GM12878 (cell line): ENCODE measurements around the gene IER5L. TPM values are rescaled to one million over a fixed set of nuclear protein-coding genes. Genes with fewer than 3 reads are reported as not detected.

ENCODE experiments used
- ATAC-seq: fragments of 200-7000 bp; cut with Tn5 transposase; 3 replicates; pipeline ENCODE4 v1.9.1; 2020; ENCODE audit warnings: mild to moderate bottlenecking, moderate library complexity
- BruUV-seq: library from RNA; stranded (reverse); fragments of 400-500 nt; replicated peaks from 2 replicates; lab custom pipeline; 2021; lab: Mats Ljungman, UMichigan
- CTCF ChIA-PET: fragments of 300-600 bp; sonication (Branson Sonifier 250); formaldehyde crosslinking; extraction: SDS; loops from one replicate; lab custom pipeline; 2021; ENCODE audit warnings: inconsistent platforms; lab: Yijun Ruan, JAX
- POLR2A ChIA-PET: fragments of 350-600 bp; formaldehyde crosslinking; extraction: SDS; loops from one replicate; lab custom pipeline; 2021; ENCODE audit warnings: inconsistent platforms; lab: Charles Lee
- RAD21 ChIA-PET: fragments of 300-600 bp; sonication (Branson Sonifier 250); formaldehyde crosslinking; loops from one replicate; lab custom pipeline; 2023; ENCODE audit warnings: antibody characterized with exemption; ENCODE audit not compliant: unreplicated experiment; lab: Charles Lee
- SMC1A ChIA-PET: fragments of 300-600 bp; sonication (Branson Sonifier 250); formaldehyde crosslinking; loops from one replicate; lab custom pipeline; 2023; ENCODE audit not compliant: unreplicated experiment, uncharacterized antibody; lab: Charles Lee
- DNase-seq: peaks from one replicate; pipeline ENCODE4 v3.0.0-alpha.2; 2011; ENCODE audit warnings: low read depth, low spot score
- FAIRE-seq: peaks from 3 replicates; lab custom pipeline; 2011; peaks lifted over from hg19 to GRCh38; lab: Jason Lieb, UNC
- H2AFZ ChIP-seq: 2 replicates; pipeline ENCODE4 v1.6.0; 2011; ENCODE audit warnings: low read depth, low read length, control low read depth; ENCODE audit not compliant: control insufficient read depth
- H3K27ac ChIP-seq: 2 replicates; pipeline ENCODE4 v1.5.1; 2011; ENCODE audit warnings: control low read depth; ENCODE audit not compliant: control insufficient read depth, insufficient read depth
- H3K27me3 ChIP-seq, 2 experiments: replicated peaks in 1 of 2; 2 replicates each; pipeline versions ENCODE4 v1.6.0 to v1.6.1; 2011; ENCODE audit warnings: low read length in 1 of 2; ENCODE audit not compliant: control insufficient read depth in 2 of 2, insufficient read depth in 2 of 2
- H3K36me3 ChIP-seq, 2 experiments: 2 replicates each; pipeline ENCODE4 v1.5.1; 2011; ENCODE audit warnings: low read length in 1 of 2; ENCODE audit not compliant: control insufficient read depth in 2 of 2, insufficient read depth in 2 of 2
- H3K4me1 ChIP-seq: 2 replicates; pipeline ENCODE4 v1.6.1; 2011; ENCODE audit warnings: mild to moderate bottlenecking, low read length, moderate library complexity, mixed read lengths; ENCODE audit not compliant: control insufficient read depth, insufficient read depth
- H3K4me2 ChIP-seq: 2 replicates; pipeline ENCODE4 v1.6.0; 2011; ENCODE audit warnings: control low read depth; ENCODE audit not compliant: control insufficient read depth, insufficient read depth
- H3K4me3 ChIP-seq: fragments of 200-600 bp; sonication (generic); 2 replicates; pipeline ENCODE4 v1.5.1; 2016
- H3K79me2 ChIP-seq: 2 replicates; pipeline ENCODE4 v1.6.0; 2011; ENCODE audit warnings: low read length; ENCODE audit not compliant: control insufficient read depth, insufficient read depth
- H3K9ac ChIP-seq: 2 replicates; pipeline ENCODE4 v1.8.0; 2011; ENCODE audit warnings: low read length, control low read depth, mixed read lengths; ENCODE audit not compliant: control insufficient read depth, insufficient read depth
- H3K9me3 ChIP-seq: replicated peaks from 3 replicates; pipeline ENCODE4 v1.5.1; 2011; ENCODE audit warnings: mild to moderate bottlenecking, low read length; ENCODE audit not compliant: control insufficient read depth, insufficient read depth
- H4K20me1 ChIP-seq: 2 replicates; pipeline ENCODE4 v1.6.0; 2011; ENCODE audit not compliant: control insufficient read depth, insufficient read depth
- GATAD2B ChIP-seq: fragments of 450-650 bp; conservative IDR thresholded peaks from 2 replicates; pipeline ENCODE4 v1.6.1; 2017; ENCODE audit warnings: low read depth, mild to moderate bottlenecking, moderate library complexity
- JUNB ChIP-seq: IDR thresholded peaks from 2 replicates; pipeline ENCODE4 v1.6.1; 2016; ENCODE audit warnings: antibody characterized with exemption, mild to moderate bottlenecking
- MTA2 ChIP-seq: fragments of 450-650 bp; IDR thresholded peaks from 2 replicates; pipeline ENCODE4 v1.6.1; 2016; ENCODE audit warnings: low read depth, mild to moderate bottlenecking, moderate library complexity
- NR2C2 ChIP-seq: IDR thresholded peaks from 2 replicates; pipeline ENCODE4 v1.6.1; 2011; ENCODE audit warnings: borderline replicate concordance, low read depth; ENCODE audit not compliant: control insufficient read depth, insufficient read length
- RFX5 ChIP-seq: IDR thresholded peaks from 2 replicates; pipeline ENCODE4 v1.6.1; 2011; ENCODE audit warnings: low read depth, low read length, improper control_type of control experiment
- SMAD1 ChIP-seq: fragments of 450-650 bp; IDR thresholded peaks from 2 replicates; pipeline ENCODE4 v1.6.1; 2018; ENCODE audit warnings: mild to moderate bottlenecking, low read depth; ENCODE audit not compliant: partially characterized antibody
- SP1 ChIP-seq: IDR thresholded peaks from one replicate; pipeline ENCODE4 v1.6.1; 2011; ENCODE audit warnings: low read depth, low read length
- SREBF2 ChIP-seq: IDR thresholded peaks from 2 replicates; pipeline ENCODE4 v1.6.1; 2012; ENCODE audit warnings: mild to moderate bottlenecking, low read length
- SUZ12 ChIP-seq: fragments of 200-600 bp; sonication (generic); IDR thresholded peaks from one replicate; pipeline ENCODE4 v1.6.1; 2018; ENCODE audit warnings: antibody characterized with exemption, mild to moderate bottlenecking; ENCODE audit not compliant: unreplicated experiment
- WGBS: methylation state at CpG from one replicate; pipeline ENCODE4 v1.1.6; 2016; ENCODE audit warnings: low lambda C conversion rate; ENCODE audit not compliant: insufficient replicate concordance, insufficient coverage; ENCODE audit errors: missing lambda C conversion rate; 5-methylcytosine and 5-hydroxymethylcytosine counted together
- in situ Hi-C: fragments of 300-500 bp; cut with MboI; formaldehyde crosslinking; loops from 9 replicates; pipeline ENCODE4 v1.14.3; 2018; ENCODE audit warnings: mixed read lengths
- intact Hi-C: fragments of 100-400 bp; cut with micrococcal nuclease; formaldehyde crosslinking; loops from one replicate; pipeline ENCODE4 v1.14.2; 2022; ENCODE audit not compliant: unreplicated experiment
- polyA plus RNA-seq, 11 experiments: library from polyadenylated mRNA; depleted of rRNA in 4 of 11; unstranded in 6 of 11; stranded (reverse) in 5 of 11; fragments of >200 nt; fragmentation: Nextera tagmentation in 4 of 11; fragmentation: Illumina TruSeq in 1 of 11; extraction: Ambion mirVana in 4 of 11; extraction: Trizol in 1 of 11; gene quantifications; 1 replicate in 1 of 11; 2 replicates in 10 of 11; pipeline versions ENCODE4 v1.2.1 to v1.2.3, GENCODE V29; 2011 to 2016; ENCODE audit warnings: inconsistent platforms in 2 of 11, missing spikeins in 2 of 11, low read depth in 1 of 11
- total RNA-seq, 4 experiments: library from RNA; depleted of rRNA in 3 of 4; stranded (reverse); fragments of >200 nt in 3 of 4; fragmentation: Illumina TruSeq in 1 of 4; extraction: Trizol in 1 of 4; gene quantifications; 2 replicates each; pipeline versions ENCODE4 v1.2.1 to v1.2.3, GENCODE V29; 2013 to 2021

The IER5L gene
- total and polyA plus RNA-seq, 10 of the 15 experiments (the other 5 are each of a cell fraction or from before 2014, with no cell fraction given): 0.04 to 1.4 (median 0.17) TPM

DNA sequence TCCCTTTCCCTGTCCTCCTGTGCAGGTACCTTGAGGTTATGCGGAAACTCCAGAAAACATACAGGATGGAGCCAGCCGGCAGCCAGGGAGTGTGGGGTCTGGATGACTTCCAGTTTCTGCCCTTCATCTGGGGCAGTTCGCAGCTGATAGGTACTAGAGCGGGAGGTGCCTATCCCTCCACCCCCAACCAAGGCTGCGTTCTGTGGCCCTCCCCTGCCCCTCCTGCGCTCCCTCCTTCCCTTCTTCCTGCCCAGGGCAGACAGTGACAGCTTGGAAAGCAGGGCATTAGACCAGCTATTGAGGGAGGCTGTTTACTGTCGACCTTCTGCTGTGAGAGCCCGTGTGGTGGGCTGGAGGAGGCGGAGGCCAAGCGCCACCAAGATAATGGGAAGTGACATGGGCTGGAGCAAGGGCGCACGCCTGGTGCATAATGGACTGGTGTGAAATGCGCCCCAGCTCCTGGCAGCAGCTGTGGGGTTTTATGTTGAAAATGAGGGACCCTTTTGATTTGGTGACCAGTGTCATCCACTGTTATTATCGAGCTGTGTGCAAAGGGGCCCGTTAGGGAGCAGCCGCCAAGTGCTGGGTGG lies 41.5 kb downstream of the IER5L start:
- ChIA-PET RAD21 (interaction anchor here (1.1 kb wide), 1 partner anchor 473 kb away, joined by 4 read pairs; no protein-coding TSS in a partner anchor), CTCF (interaction anchor here (0.5 to 11.0 kb wide), 5 partner anchors 36 to 488 kb away, joined by 3 to 194 read pairs (median 4); partner anchors contain the start of genes IER5L and NTMT1), SMC1A (interaction anchor here (1.1 to 8.1 kb wide), 2 partner anchors 38 to 473 kb away, joined by 3 to 116 read pairs; partner anchors contain the start of gene IER5L)
- FAIRE-seq: no peak
- Histone ChIP-seq H4K20me1 (no peaks in the 10 kb centered on the region), H2AFZ (no peak overlapping the region), H3K27me3 (no peaks in the 10 kb centered on the region), H3K9ac (no peak overlapping the region), H3K9me3 (no peaks in the 10 kb centered on the region), H3K36me3 (peaks cover 7 to 24% of the 10 kb centered on the region in 2 experiments; a peak in 3 of 4 replicates)
- no peak for ATAC-seq
- BruUV-seq: no TSS peak
- no peak for DNase-seq
- in situ Hi-C loops: no loop called here
- TF ChIP-seq RFX5 (no peak), SUZ12 (no peak), SP1 (no peak)
- TF ChIP-seq, all 136 proteins: peak for 0
- Histone ChIP-seq H3K27ac (no peak overlapping the region), H3K4me3 (no peak overlapping the region), H3K79me2 (peaks cover 3% of the 10 kb centered on the region), H3K4me1 (peaks cover 22% of the 10 kb centered on the region), H3K4me2 (no peak overlapping the region)
- 87% methylated on average over 16 of the region's 16 CpGs for WGBS
- intact Hi-C loops: loop anchor here (5.0 kb wide), 1 partner anchor 646 kb away; no protein-coding TSS in a partner anchor
- POLR2A ChIA-PET: no interaction called here

DNA sequence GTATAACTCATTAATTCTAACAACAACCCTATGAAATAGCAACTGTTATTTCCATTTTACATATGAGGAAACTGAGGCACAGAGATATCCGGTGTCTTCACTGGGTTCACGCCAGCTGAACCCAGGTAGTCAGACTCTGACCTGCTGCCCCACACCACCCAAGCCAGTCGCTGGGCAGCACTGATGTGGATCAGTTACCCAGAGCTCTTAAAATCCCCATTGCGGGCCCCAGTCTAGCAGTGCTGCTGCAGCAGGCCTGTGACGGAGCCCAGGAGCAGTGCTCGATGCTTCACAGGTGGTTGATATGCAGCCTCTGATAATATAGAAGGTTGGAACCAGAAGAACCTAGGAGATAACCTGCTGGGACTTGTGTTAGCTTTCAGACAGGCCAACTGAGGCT lies 42.6 kb downstream of the IER5L start:
- no TSS peak for BruUV-seq
- ChIA-PET SMC1A (interaction anchor here (1.2 kb wide), 1 partner anchor 49 kb away, joined by 3 read pairs; no protein-coding TSS in a partner anchor), CTCF (interaction anchor here (1.0 to 11.5 kb wide), 5 partner anchors 7 to 489 kb away, joined by 3 to 194 read pairs (median 70); partner anchors contain the start of gene NTMT1), RAD21 (interaction anchor here (1.1 kb wide), 1 partner anchor 474 kb away, joined by 4 read pairs; no protein-coding TSS in a partner anchor), POLR2A (no interaction called here)
- intact Hi-C loops: loop anchor here (5.0 kb wide), 1 partner anchor 647 kb away; no protein-coding TSS in a partner anchor
- no peak overlapping the region for H3K27ac ChIP-seq
- ATAC-seq (no peak), FAIRE-seq (no peak), DNase-seq (no peak)
- no peak overlapping the region for H3K9ac ChIP-seq
- H3K4me1 ChIP-seq: peaks cover 13% of the 10 kb centered on the region
- no peak overlapping the region for H2AFZ ChIP-seq
- no peak overlapping the region for H3K4me2 ChIP-seq
- 78% methylated on average over 6 of the region's 6 CpGs for WGBS
- H3K36me3 ChIP-seq: peaks cover 11 to 26% of the 10 kb centered on the region in 2 experiments
- TF ChIP-seq NR2C2 (no peak), SMAD1 (no peak), GATAD2B (no peak), SREBF2 (no peak), JUNB (no peak), MTA2 (no peak)
- no peaks in the 10 kb centered on the region for H3K9me3 ChIP-seq
- H4K20me1 ChIP-seq: no peaks in the 10 kb centered on the region
- H3K27me3 ChIP-seq: no peaks in the 10 kb centered on the region
- H3K79me2 ChIP-seq: no peaks in the 10 kb centered on the region
- in situ Hi-C loops: no loop called here
- no peak overlapping the region for H3K4me3 ChIP-seq
